ENCODE measurements around the gene ADAMTS17.
A peak's percentile ranks its signal among the peaks of the same experiment; 100 is the strongest.

The ADAMTS17 gene

GRCh38 chr15:100349321-100349695 is 7.5 kb upstream of the ADAMTS17 start:
- TF ChIP-seq CTCF (IDR thresholded peaks at IDR 0.05; ENCODE audit: low read depth, low read length, missing control alignments): no peak
- H3K4me3 ChIP-seq (ENCODE audit: low read depth, low read length): peak overlapping the region; percentile 69; the same call in 1 of the 2 replicates
- no peak for DNase-seq (ENCODE audit: low read depth)

GRCh38 chr15:100348578-100348977 is 6.8 kb upstream of the ADAMTS17 start:
- TF ChIP-seq CTCF (IDR thresholded peaks at IDR 0.05; ENCODE audit: low read depth, low read length, missing control alignments): no peak
- H3K4me3 ChIP-seq (ENCODE audit: low read depth, low read length): no peak overlapping the region
- no peak for DNase-seq (ENCODE audit: low read depth)

GRCh38 chr15:100346866-100347512 is 5.2 kb upstream of the ADAMTS17 start:
- no peak for DNase-seq (ENCODE audit: low read depth)
- H3K4me3 ChIP-seq (ENCODE audit: low read depth, low read length): no peak overlapping the region
- TF ChIP-seq CTCF (IDR thresholded peaks at IDR 0.05; ENCODE audit: low read depth, low read length, missing control alignments): no peak

GRCh38 chr15:100345438-100345837 is 3.7 kb upstream of the ADAMTS17 start:
- no peak overlapping the region for H3K4me3 ChIP-seq (ENCODE audit: low read depth, low read length)
- TF ChIP-seq CTCF (IDR thresholded peaks at IDR 0.05; ENCODE audit: low read depth, low read length, missing control alignments): no peak
- no peak for DNase-seq (ENCODE audit: low read depth)

- no peak for TF ChIP-seq CTCF (IDR thresholded peaks at IDR 0.05; ENCODE audit: low read depth, low read length, missing control alignments)
- no peak for DNase-seq (ENCODE audit: low read depth)
- no peak overlapping the region for H3K4me3 ChIP-seq (ENCODE audit: low read depth, low read length)
Measured at GRCh38 chr15:100343251-100343650, 1.5 kb upstream of the ADAMTS17 start.

GRCh38 chr15:100341239-100341749 is 481 bp downstream of the ADAMTS17 start:
- peak overlapping the region; percentile 36 for H3K4me3 ChIP-seq (ENCODE audit: low read depth, low read length)
- no peak for DNase-seq (ENCODE audit: low read depth)
- TF ChIP-seq CTCF (IDR thresholded peaks at IDR 0.05; ENCODE audit: low read depth, low read length, missing control alignments): no peak

- TF ChIP-seq CTCF (IDR thresholded peaks at IDR 0.05; ENCODE audit: low read depth, low read length, missing control alignments): no peak
- DNase-seq (ENCODE audit: low read depth): no peak
- no peak overlapping the region for H3K4me3 ChIP-seq (ENCODE audit: low read depth, low read length)
Measured at GRCh38 chr15:100340721-100341238, 995 bp downstream of the ADAMTS17 start.

All from GM12864 (cell line).